Measurements from ENCODE around the gene FHL2. TPM values are rescaled to one million over a fixed set of nuclear protein-coding genes. Genes with fewer than 3 reads are reported as not detected.

Gene FHL2
- total RNA-seq, 4 donors from 2014 or later = 36.7 to 81.2 (median 44.0) TPM

GRCh38 chr2:105313877-105314276 is 85.0 kb downstream of the FHL2 start:
- intact Hi-C loops (cut with DNase I) = no loop called here
- no peak for TF ChIP-seq POLR2A (IDR thresholded peaks at IDR 0.05)
- Histone ChIP-seq H3K27ac (no peak overlapping the region), H3K36me3 (no peaks in the 10 kb centered on the region), H3K4me1 (peaks cover 7 to 8% of the 10 kb centered on the region in 2 donors), H3K4me3 (replicated peaks in 1 of 3) (no peak overlapping the region), H3K27me3 (no peaks in the 10 kb centered on the region), H3K9me3 (no peaks in the 10 kb centered on the region)
- DNase-seq = no peak

Other genes starting within 250 kb of the FHL2 start
- not detected for gene GPR45, start 157.3 kb downstream of the FHL2 start, total RNA-seq
- gene TGFBRAP1, start 69.3 kb downstream of the FHL2 start, total RNA-seq = 10 to 100 TPM; 35.4 to 53.2 (median 40.1) TPM
- gene C2orf49, start 61.5 kb downstream of the FHL2 start, total RNA-seq = 10 to 100 TPM; 16.6 to 41.1 (median 22.1) TPM

Measured in thyroid gland (tissue), 4 donors.